Stimulated activated CD4-positive, alpha-beta T cell treated with anti-CD3 and anti-CD28 coated beads, Interleukin-1b, Interleukin-23, amount 100 ng/mL, for 1 hour (primary cell): ENCODE data around the gene GALNT9.
"Not testable (repeated sequence)": the region's sequence is repeated elsewhere in the genome, so short reads cannot be mapped to it uniquely, and the experiment has no call there.

Source experiments
- DNase-seq, 2 donors: peaks; one replicate each; pipeline ENCODE4 v3.0.0-alpha.2; 2020; ENCODE audit warnings: low read depth in 2 of 2

The GALNT9 gene

DNA sequence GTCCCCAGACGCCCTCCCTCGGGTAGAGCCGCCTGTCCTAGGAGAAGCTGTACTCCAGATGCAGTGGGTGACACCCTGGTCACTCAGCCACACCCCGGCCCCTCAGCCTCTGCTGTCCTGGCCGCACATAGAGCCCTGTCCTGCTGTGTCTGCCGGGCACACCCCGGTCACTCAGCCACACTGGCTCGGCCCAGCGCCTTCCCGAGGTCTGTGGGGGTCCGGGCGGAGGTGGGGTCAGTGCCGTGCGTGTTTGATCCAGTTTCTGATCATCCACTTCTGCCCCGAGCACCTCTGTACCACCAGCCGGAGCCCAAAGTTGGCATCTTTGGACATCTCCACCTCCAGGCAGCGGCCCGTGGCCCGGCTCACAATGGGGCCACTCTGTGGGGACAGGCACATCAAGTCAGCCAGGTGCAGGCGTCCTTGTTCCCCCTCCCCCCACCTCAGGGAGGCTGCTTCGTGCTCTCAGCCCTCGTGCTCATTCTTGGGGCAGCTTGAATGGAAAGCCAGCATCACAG, 132.5 kb downstream of the GALNT9 start:
- DNase-seq: no peak

GRCh38 chr12:132196038-132196872, 133.1 kb downstream of the GALNT9 start:
- DNase-seq: no peak

- not testable (repeated sequence) for DNase-seq
Observed at GRCh38 chr12:132195242-132195641, 134.1 kb downstream of the GALNT9 start.

- DNase-seq: no peak
Observed at GRCh38 chr12:132194556-132194955, 134.8 kb downstream of the GALNT9 start.

GRCh38 chr12:132194056-132194455, 135.3 kb downstream of the GALNT9 start:
- DNase-seq: no peak

- DNase-seq: no peak
Observed at GRCh38 chr12:132191715-132192553, 137.5 kb downstream of the GALNT9 start.

DNA sequence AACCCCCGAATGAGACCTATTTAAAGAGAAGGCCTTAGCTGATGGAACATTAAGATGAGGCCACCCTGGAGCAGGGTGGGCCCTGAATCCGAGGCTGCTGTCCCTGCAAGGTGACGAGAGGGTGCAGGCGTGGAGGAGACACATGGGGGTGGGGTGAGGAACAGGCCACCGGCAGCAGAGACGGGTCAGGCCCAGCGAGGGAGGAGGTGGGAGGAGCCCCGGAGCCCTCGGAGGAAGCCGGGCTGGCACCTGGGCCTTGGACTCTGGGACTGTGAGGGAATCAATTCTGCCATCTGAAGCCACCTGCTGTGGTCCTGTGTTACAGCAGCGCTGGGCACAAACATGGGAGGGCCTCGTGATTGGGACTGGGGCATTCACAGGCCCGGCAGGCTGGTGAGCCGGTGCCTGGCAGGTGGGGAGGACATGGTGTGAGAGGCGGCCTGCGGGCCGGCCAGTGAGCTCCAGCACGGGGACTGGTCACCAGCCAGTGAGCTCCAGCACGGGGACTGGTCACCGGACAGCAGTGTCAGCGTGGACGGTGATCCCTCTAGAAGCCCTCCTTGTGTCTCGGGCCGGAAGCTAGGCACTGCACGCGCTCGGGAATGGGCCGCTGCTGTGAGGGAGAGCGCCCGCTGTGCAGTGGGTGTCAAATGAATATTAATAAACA, 138.4 kb downstream of the GALNT9 start:
- no peak for DNase-seq

GRCh38 chr12:132190012-132190755, 139.2 kb downstream of the GALNT9 start:
- no peak for DNase-seq

DNA sequence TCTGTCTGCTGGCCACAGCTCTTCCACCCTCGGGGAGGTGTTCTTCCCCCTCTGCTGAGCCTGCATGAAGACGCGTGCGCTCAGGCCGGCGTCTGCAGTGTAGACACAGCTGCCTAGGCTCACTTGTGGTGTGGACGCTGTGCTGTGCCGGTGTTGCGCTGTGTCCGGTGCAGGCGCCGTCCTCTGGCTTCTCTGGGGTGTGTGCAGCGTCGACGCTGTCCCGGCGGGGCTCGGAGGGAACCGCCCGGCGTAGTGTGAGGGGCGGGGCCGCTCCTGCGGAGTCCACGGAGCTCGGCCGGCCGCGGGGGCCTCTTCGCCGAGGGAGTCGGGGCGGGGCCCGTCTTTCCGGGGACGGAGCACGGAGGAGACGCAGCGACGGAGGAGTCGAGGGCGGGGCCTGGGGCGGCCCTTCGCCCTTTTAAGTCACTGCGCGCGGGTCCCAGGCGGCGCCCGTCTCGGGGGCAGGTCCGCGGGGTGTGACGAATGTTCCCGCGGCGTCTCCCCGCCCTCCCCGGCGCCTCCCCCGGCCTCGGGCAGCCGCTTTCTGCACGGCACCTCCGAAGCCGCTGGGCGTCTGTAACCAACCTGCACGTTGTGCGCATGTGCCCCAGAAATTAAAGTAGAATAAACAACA, 139.9 kb downstream of the GALNT9 start:
- peak; percentile 86 to 89 for DNase-seq

DNA sequence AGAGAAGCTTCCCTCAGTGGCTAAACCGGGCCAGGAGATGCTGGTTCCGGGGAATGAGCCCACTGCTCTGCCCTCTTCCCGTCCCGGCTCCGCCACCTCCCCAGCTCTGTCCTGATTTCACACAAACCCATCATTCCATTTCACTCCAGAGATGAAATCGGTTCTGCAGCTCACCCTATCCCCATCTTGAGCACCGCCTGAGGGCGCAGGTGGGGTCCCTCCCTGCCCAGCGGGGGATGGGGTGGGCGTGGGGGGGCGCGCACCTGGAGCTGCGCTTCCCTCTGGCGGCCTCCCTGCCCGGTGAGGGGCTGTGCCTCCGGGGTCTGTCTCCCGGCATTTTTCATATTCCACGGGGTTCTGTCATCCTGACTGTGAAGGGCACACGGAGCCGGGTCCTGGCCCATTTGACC, 140.5 kb downstream of the GALNT9 start:
- no peak for DNase-seq

DNA sequence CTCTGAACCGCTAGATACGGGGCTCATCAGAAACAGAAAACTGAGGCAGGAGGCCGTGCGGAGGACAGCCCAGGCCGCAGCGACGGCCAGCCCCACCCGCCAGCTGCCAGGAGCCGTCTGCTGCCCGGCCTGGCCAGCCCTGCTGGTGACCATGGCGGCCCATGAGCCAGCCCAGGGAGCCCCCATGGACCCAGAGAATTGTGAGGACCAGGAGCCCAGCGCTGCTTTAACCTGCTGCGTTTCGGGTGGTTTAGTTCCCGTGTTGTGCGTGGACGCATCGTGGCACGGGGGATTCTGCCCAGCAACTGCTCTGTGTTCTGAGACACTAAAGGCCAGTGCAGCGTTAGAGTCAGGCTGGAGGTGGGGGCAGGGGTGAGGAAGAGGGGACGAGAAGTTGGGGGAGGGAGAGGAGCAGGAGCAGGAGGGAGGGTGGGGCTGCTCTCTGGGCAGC, 140.9 kb downstream of the GALNT9 start:
- DNase-seq: no peak

GRCh38 chr12:132187646-132188450, 141.5 kb downstream of the GALNT9 start:
- DNase-seq: no peak

DNA sequence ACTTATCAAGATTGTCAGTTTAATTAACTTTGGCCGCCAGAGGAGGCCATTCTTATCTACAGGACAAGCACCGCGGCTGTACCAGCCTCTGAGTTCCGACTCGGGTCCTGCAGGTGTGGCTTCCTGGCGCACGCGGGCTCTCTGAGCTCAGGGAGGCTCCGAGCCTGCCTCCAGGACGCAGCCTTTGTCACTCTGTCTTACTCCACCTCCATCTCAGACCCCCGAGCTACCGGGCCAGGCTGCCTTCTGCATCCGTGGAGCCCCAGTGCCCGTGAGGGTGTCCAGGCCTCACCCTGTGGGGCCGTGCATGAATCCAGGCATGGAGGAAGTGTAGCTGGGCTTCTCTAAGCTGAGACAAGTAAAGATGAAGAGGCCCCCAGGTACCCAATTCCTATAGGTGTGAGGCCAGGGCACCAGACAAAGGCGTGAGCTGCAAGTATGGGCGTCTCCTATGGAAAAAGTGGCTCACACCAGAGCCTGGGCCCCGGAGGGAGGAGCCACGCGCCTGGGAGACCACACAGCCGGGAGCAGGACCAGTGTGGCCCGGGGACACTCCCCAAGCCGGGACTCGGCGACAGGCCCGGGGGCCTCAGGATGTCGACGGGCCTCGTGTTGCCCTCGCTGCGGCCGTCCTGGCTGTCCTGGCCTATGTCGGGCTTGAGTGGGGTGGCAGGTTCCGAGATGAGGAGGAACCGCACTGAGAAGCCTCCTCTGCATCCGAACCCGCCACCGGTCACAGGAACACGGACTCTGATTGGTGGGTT, 142.3 kb downstream of the GALNT9 start:
- no peak for DNase-seq

- DNase-seq: no peak
Observed at GRCh38 chr12:132186208-132186856, 143.1 kb downstream of the GALNT9 start.

GRCh38 chr12:132185705-132186104, 143.7 kb downstream of the GALNT9 start:
- DNase-seq: no peak

DNA sequence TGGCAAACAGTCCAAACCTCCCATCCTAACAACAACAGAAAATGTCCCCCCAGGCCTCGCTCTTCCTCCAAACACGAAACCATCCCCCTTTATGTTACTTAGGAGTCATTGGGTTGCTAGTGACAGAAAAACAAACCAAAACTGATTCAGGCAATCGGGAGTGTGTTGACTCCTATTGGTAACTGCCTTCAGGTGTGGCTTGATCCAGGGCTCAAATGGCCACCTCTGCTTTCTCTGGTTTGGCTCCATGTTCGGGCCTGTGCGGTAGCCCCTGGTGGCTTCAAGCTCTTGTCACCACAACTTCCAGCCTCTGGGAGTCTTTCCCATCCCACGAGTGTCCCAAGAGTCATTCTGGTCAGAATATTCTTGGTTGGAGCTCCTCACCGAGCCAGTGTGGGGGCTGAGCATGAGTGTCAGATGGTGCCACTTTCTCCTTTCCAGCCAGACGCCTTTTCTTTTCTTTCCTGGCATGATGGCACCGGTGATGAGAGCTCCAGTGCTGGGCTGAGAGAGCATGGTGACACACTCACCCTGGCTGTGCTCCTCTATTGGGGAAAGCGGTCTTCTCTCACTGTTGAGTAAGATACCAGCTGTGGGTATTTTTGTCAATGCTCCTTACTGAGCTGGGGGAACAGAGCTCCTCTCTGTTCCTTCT, 146.6 kb downstream of the GALNT9 start:
- DNase-seq: no peak

- DNase-seq: no peak
Observed at GRCh38 chr12:132182206-132182710, 147.1 kb downstream of the GALNT9 start.
